ENCODE results near the gene KRT33A. TPM values are rescaled to one million over a fixed set of nuclear protein-coding genes. Genes with fewer than 3 reads are reported as not detected.

The KRT33A gene
- total RNA-seq, 1 donor from 2014 or later = not detected

DNA sequence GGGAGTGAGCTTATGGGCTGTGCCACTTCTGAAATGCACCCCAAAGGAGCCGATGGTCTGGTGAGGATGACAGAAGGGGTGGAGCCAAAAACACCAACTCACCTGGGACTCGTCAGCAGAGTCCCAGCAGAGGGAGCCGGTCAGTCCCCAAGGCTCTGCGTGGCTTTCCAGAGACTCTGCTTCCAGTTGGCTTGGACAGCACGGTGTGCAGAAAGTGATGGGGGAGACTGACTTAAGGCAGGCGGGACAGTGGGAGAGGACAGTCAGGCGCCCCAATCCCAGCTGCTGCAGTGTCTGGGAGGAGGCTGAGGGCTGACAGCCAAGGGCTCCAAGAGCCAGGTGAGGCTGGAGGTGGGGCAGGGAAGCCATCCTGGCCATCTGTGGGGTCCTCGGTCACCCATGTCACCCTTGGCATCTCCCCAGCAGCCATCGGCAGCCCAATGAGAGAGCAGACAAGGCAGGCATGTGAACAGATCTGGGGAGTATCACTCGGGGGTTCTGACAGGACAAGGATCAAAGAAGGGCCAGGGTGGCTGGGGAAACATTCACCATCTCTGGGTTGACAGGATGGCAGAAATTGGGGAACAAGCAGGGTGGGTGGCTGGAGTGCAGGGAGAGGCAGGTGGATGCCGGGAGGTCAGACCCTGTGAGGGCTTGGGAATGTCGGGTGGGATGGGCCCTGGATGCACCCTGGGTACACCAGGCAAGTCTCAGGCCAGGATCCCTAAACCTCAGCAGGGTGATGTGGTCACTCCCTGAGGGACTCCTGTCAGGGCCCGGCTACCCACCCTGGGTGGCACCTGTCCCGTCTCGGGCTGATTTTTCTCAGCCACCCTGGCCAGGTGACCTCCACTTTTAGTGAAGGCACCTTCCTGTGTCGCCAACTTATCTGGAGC is 26.2 kb downstream of the KRT33A start:
- TF ChIP-seq, protein P1, sequence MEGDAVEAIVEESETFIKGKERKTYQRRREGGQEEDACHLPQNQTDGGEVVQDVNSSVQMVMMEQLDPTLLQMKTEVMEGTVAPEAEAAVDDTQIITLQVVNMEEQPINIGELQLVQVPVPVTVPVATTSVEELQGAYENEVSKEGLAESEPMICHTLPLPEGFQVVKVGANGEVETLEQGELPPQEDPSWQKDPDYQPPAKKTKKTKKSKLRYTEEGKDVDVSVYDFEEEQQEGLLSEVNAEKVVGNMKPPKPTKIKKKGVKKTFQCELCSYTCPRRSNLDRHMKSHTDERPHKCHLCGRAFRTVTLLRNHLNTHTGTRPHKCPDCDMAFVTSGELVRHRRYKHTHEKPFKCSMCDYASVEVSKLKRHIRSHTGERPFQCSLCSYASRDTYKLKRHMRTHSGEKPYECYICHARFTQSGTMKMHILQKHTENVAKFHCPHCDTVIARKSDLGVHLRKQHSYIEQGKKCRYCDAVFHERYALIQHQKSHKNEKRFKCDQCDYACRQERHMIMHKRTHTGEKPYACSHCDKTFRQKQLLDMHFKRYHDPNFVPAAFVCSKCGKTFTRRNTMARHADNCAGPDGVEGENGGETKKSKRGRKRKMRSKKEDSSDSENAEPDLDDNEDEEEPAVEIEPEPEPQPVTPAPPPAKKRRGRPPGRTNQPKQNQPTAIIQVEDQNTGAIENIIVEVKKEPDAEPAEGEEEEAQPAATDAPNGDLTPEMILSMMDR (IDR thresholded peaks at IDR 0.05) = peak; percentile 55
- Mint-ChIP-seq H3K27ac (ENCODE audit: unreplicated experiment) (no peak overlapping the region), H3K9me3 (ENCODE audit: low read depth) (peaks cover 7% of the 10 kb centered on the region), H3K36me3 (ENCODE audit: low read depth) (no peaks in the 10 kb centered on the region), H3K4me3 (ENCODE audit: unreplicated experiment) (no peak overlapping the region), H3K27me3 (ENCODE audit: low read depth) (peaks cover 2% of the 10 kb centered on the region), H3K4me1 (ENCODE audit: low read depth) (peaks cover 6% of the 10 kb centered on the region)
- DNase-seq (ENCODE audit: low spot score) = no peak

DNA sequence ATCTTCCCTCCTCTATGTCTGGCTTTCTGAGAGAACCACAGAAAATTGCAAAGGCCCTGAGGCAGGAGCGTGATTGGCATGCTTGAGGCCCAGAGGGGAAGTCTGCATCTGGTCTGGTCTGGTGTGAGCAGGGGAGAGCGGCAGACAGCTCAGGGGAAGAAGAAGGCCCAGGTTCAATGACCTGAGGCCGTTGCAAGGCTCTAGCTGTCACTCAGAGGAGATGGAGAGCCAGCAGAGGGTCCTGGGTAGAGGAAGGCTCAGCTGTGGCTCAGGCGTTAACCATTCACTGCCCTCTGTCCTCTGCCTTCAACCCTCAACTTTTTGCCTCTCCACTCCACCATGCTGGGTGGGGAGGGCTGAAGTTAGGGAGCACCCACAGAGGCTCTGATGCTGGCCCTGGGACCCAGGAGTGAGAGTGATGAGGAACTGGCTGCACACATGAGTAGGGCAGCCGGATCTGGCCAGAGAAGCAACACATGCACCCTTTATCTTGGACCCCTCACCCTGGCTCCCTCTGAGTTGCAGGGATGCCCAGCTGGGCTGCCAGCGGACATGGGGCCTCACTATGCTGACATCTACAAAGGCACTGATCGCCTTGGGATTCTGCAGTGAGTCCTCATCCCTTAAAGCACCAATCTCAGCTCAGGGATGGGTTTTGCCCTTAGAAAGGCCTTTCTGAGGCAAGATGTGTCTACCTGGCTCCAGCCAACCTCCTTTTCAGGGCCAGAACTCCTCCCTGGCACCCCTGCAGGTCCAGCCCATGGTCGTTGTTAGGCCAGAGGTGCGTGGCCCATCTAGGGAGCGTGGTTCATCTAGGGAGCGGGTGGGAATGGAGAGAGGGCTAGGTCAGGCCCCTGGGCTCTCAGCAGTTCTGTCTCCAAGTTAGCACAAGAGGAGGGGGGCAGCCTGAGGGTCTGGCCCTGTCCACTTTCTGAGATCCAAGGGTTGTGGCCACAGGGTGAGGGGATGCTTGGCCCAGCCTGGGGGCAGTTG is 27.4 kb downstream of the KRT33A start:
- TF ChIP-seq, protein P1 (IDR thresholded peaks at IDR 0.05) = no peak
- peaks cover 6% of the 10 kb centered on the region for H3K4me1 Mint-ChIP-seq (ENCODE audit: low read depth)
- H3K36me3 Mint-ChIP-seq (ENCODE audit: low read depth) = peaks cover 3% of the 10 kb centered on the region
- H3K4me3 Mint-ChIP-seq (ENCODE audit: unreplicated experiment) = no peak overlapping the region
- H3K9me3 Mint-ChIP-seq (ENCODE audit: low read depth) = peaks cover 12% of the 10 kb centered on the region
- peaks cover 2% of the 10 kb centered on the region for H3K27me3 Mint-ChIP-seq (ENCODE audit: low read depth)
- no peak for DNase-seq (ENCODE audit: low spot score)
- H3K27ac Mint-ChIP-seq (ENCODE audit: unreplicated experiment) = no peak overlapping the region

DNA sequence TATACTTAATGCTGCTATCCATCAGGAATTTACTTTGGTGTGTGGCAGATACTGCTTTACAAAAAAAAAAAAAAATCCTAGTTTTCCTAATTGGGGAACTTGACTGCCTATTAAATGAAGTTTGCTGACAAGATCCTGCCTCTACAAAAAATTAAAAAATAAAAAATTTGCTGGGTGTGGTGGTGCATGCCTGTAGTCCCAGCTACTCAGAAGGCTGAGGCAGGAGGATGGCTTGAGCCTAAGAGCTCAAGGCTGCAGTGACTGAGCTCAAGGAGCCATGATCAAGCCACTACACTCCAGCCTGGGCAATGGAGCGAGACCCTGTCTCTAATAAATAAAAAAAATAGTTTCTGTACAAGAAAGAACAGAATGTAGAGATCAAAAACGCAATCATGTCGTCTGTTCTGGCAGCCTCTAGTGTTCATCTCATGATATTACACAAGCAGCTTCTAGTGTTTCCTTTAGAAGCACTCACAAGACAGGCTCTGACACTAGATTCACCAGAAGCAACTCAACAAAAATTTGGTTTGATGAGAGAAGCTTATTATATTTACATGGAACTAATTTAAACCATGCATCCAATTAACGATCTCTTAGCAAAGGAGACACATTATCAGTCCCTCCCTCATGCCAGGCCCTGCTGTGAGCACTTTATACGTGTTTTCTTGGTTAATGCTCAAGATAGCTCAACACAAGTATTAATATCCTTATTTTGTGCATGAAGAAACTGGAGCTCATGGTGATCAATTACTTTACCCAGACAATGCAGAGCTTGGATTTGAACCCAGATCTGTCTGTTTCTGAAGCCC is 28.3 kb downstream of the KRT33A start:
- H3K4me1 Mint-ChIP-seq (ENCODE audit: low read depth) = peaks cover 6% of the 10 kb centered on the region
- DNase-seq (ENCODE audit: low spot score) = no peak
- peaks cover 12% of the 10 kb centered on the region for H3K9me3 Mint-ChIP-seq (ENCODE audit: low read depth)
- H3K36me3 Mint-ChIP-seq (ENCODE audit: low read depth) = peaks cover 3% of the 10 kb centered on the region
- H3K27me3 Mint-ChIP-seq (ENCODE audit: low read depth) = peaks cover 2% of the 10 kb centered on the region
- no peak overlapping the region for H3K27ac Mint-ChIP-seq (ENCODE audit: unreplicated experiment)
- TF ChIP-seq, protein P1 (IDR thresholded peaks at IDR 0.05) = peak; percentile 92
- H3K4me3 Mint-ChIP-seq (ENCODE audit: unreplicated experiment) = no peak overlapping the region

DNA sequence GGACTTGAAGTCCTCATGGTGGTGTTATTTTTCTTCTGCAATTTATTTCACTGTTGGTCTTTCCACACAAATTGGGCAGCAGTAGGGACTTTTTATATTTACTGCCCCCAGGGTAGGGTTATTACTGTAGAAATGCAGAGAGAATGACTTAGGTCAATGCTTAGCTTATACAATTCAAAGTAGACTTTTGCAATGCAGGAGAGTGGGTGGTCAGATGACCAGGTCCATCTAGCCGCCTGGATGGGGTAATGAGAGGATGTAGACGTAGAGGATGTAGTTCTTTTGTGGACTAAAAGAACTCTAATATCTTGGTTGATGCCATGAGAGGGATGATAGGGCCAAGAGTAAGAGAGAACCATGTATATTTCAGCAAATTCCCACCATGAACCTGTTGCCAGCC is 32.4 kb downstream of the KRT33A start:
- peaks cover 6% of the 10 kb centered on the region for H3K4me1 Mint-ChIP-seq (ENCODE audit: low read depth)
- no peak overlapping the region for H3K27ac Mint-ChIP-seq (ENCODE audit: unreplicated experiment)
- peaks cover 12% of the 10 kb centered on the region for H3K9me3 Mint-ChIP-seq (ENCODE audit: low read depth)
- TF ChIP-seq, protein P1 (IDR thresholded peaks at IDR 0.05) = no peak
- H3K36me3 Mint-ChIP-seq (ENCODE audit: low read depth) = peaks cover 3% of the 10 kb centered on the region
- peaks cover 8% of the 10 kb centered on the region for H3K27me3 Mint-ChIP-seq (ENCODE audit: low read depth)
- no peak for DNase-seq (ENCODE audit: low spot score)
- H3K4me3 Mint-ChIP-seq (ENCODE audit: unreplicated experiment) = no peak overlapping the region
